A549 (cell line): Measurements from ENCODE around the gene CLHC1. TPM values are rescaled to one million over a fixed set of nuclear protein-coding genes. Genes with fewer than 3 reads are reported as not detected.

ENCODE experiments used
- ATAC-seq, 2 experiments: fragments of 200-7000 bp in 1 of 2; fragments of >200 bp in 1 of 2; cut with Nextera tagmentation in 1 of 2; cut with Tn5 transposase in 1 of 2; 3 replicates each; pipeline versions ENCODE4 v1.8.0 to v1.9.1; 2018 to 2020; ENCODE audit warnings: mild to moderate bottlenecking in 1 of 2, moderate library complexity in 1 of 2
- CTCF ChIA-PET: fragments of 300-600 bp; sonication (Branson Sonifier 250); formaldehyde crosslinking; extraction: SDS; loops from one replicate; lab custom pipeline; 2021; ENCODE audit warnings: antibody characterized with exemption, inconsistent platforms; lab: Yijun Ruan, JAX
- POLR2A ChIA-PET: fragments of 350-600 bp; formaldehyde crosslinking; extraction: SDS; loops from one replicate; lab custom pipeline; 2021; ENCODE audit warnings: antibody characterized with exemption, inconsistent platforms; lab: Yijun Ruan, JAX
- DNase-seq, 2 experiments: peaks; one replicate each; pipeline versions ENCODE4 v3.0.0 to v3.0.0-alpha.2; 2011 to 2016; ENCODE audit warnings: low read depth in 1 of 2, low spot score in 1 of 2
- FAIRE-seq: peaks from 2 replicates; lab custom pipeline; 2011; peaks lifted over from hg19 to GRCh38; lab: Jason Lieb, UNC
- H3K27ac ChIP-seq, 2 experiments: fragments of >200 bp; sonication (Bioruptor Twin); formaldehyde crosslinking; 3 replicates each; pipeline ENCODE4 v1.5.1; 2016 to 2017
- H3K4me1 ChIP-seq: fragments of >200 bp; sonication (Bioruptor Twin); formaldehyde crosslinking; 3 replicates; pipeline ENCODE4 v1.6.1; 2016
- H3K4me2 ChIP-seq: fragments of >200 bp; sonication (Bioruptor Twin); formaldehyde crosslinking; 3 replicates; pipeline ENCODE4 v1.6.1; 2016
- H3K4me3 ChIP-seq: fragments of >200 bp; sonication (Bioruptor Twin); formaldehyde crosslinking; 3 replicates; pipeline ENCODE4 v1.5.1; 2016
- H3K9me3 ChIP-seq: fragments of >200 bp; sonication (Bioruptor Twin); formaldehyde crosslinking; 3 replicates; pipeline ENCODE4 v1.6.1; 2016
- BCL3 ChIP-seq: fragments of >200 bp; sonication (Bioruptor Twin); formaldehyde crosslinking; IDR thresholded peaks from 3 replicates; pipeline ENCODE4 v1.6.1; 2016
- CEBPB ChIP-seq, 2 experiments: fragments of >200 bp in 1 of 2; sonication (Bioruptor Twin) in 1 of 2; formaldehyde crosslinking in 1 of 2; IDR thresholded peaks; 2 replicates each; pipeline ENCODE4 v1.6.1; 2012 to 2016
- E2F6 ChIP-seq: IDR thresholded peaks from 2 replicates; pipeline ENCODE4 v1.6.1; 2012; ENCODE audit warnings: low read depth, borderline replicate concordance
- EP300 ChIP-seq, 2 experiments: fragments of >200 bp; sonication (Bioruptor Twin); formaldehyde crosslinking; IDR thresholded peaks; 2 replicates in 1 of 2; 3 replicates in 1 of 2; pipeline ENCODE4 v1.6.1; 2016 to 2017
- FOSL2 ChIP-seq, 2 experiments: fragments of 450-650 bp in 1 of 2; fragments of >200 bp in 1 of 2; sonication (Bioruptor Twin) in 1 of 2; formaldehyde crosslinking; IDR thresholded peaks; 2 replicates each; pipeline versions ENCODE4 v1.5.0 to v1.6.1; 2016 to 2020; ENCODE audit warnings: mild to moderate bottlenecking in 1 of 2, moderate library complexity in 1 of 2
- FOXS1 ChIP-seq: fragments of 250-450 bp; sonication (Bioruptor Pico); IDR thresholded peaks from 2 replicates; pipeline ENCODE4 v1.5.0; 2020; ENCODE audit warnings: mild to moderate bottlenecking, moderate library complexity
- GATA3 ChIP-seq: IDR thresholded peaks from 2 replicates; pipeline ENCODE4 v1.6.1; 2012; ENCODE audit warnings: borderline replicate concordance
- HEYL ChIP-seq: fragments of 250-450 bp; sonication (Bioruptor Pico); IDR thresholded peaks from 2 replicates; pipeline ENCODE4 v1.8.0; 2021; ENCODE audit warnings: mild to moderate bottlenecking, moderate library complexity
- HOXB5 ChIP-seq: fragments of 250-450 bp; sonication (Bioruptor Pico); IDR thresholded peaks from 2 replicates; pipeline ENCODE4 v1.5.0; 2020; ENCODE audit warnings: mild to moderate bottlenecking, moderate library complexity
- JUN ChIP-seq, 2 experiments: fragments of >200 bp; sonication (Bioruptor Twin); formaldehyde crosslinking; IDR thresholded peaks; 2 replicates in 1 of 2; 3 replicates in 1 of 2; pipeline ENCODE4 v1.6.1; 2016 to 2017
- KDM5A ChIP-seq: fragments of 200-600 bp; sonication (generic); IDR thresholded peaks from 2 replicates; pipeline ENCODE4 v1.6.1; 2016; ENCODE audit warnings: antibody characterized with exemption, mild to moderate bottlenecking
- MAFK ChIP-seq: fragments of 450-650 bp; IDR thresholded peaks from 2 replicates; pipeline ENCODE4 v1.6.1; 2014; ENCODE audit not compliant: partially characterized antibody
- MAX ChIP-seq: IDR thresholded peaks from 2 replicates; pipeline ENCODE4 v1.6.1; 2012
- MYC ChIP-seq: IDR thresholded peaks from 2 replicates; pipeline ENCODE4 v1.6.1; 2012; ENCODE audit warnings: mild to moderate bottlenecking, inconsistent platforms, low read length, improper control_type of control experiment, borderline replicate concordance
- NR3C1 ChIP-seq: fragments of >200 bp; sonication (Bioruptor Twin); formaldehyde crosslinking; IDR thresholded peaks from 3 replicates; pipeline ENCODE4 v1.6.1; 2017
- PBX3 ChIP-seq: IDR thresholded peaks from 2 replicates; pipeline ENCODE4 v1.6.1; 2012
- PHF8 ChIP-seq: fragments of 200-600 bp; sonication (generic); IDR thresholded peaks from 2 replicates; pipeline ENCODE4 v1.6.1; 2016; ENCODE audit warnings: low read depth, mild to moderate bottlenecking, antibody characterized with exemption, moderate library complexity, borderline replicate concordance
- RAD21 ChIP-seq, 2 experiments: fragments of >200 bp in 1 of 2; sonication (Bioruptor Twin) in 1 of 2; formaldehyde crosslinking in 1 of 2; IDR thresholded peaks in 1 of 2; conservative IDR thresholded peaks in 1 of 2; 2 replicates in 1 of 2; 3 replicates in 1 of 2; pipeline ENCODE4 v1.6.1; 2012 to 2018; ENCODE audit warnings: inconsistent platforms in 1 of 2
- TFCP2L1 ChIP-seq: fragments of 250-450 bp; sonication (Bioruptor Pico); IDR thresholded peaks from 2 replicates; pipeline ENCODE4 v1.5.0; 2021; ENCODE audit warnings: mild to moderate bottlenecking
- ZC3H11A ChIP-seq: fragments of 450-650 bp; IDR thresholded peaks from 2 replicates; pipeline ENCODE4 v1.6.1; 2014; ENCODE audit warnings: antibody characterized with exemption, mild to moderate bottlenecking
- WGBS: methylation state at CpG from one replicate; pipeline ENCODE4 v1.1.6; 2017; ENCODE audit errors: missing lambda C conversion rate; 5-methylcytosine and 5-hydroxymethylcytosine counted together
- polyA plus RNA-seq, 4 experiments: library from polyadenylated mRNA; depleted of rRNA in 3 of 4; stranded (reverse); fragments of >200 nt; fragmentation: RNase III in 1 of 4; extraction: RNeasy Plus Mini Kit Qiagen cat#74134 plus additional on column Dnase treatment in 1 of 4; gene quantifications; 2 replicates in 3 of 4; 3 replicates in 1 of 4; pipeline ENCODE4 v1.2.3, GENCODE V29; 2011 to 2017

CLHC1 gene
- polyA plus RNA-seq, 2 of the 4 experiments (the other 2 are of a cell fraction): 3.2 to 8.5 TPM

GRCh38 chr2:55233658-55233940, 1.5 kb upstream of the CLHC1 start:
- Histone ChIP-seq H3K4me3 (peak overlapping the region; percentile 82), H3K27ac (peak overlapping the region; percentile 85 to 89), H3K4me2 (peak overlapping the region; percentile 86), H3K4me1 (peaks cover 34% of the 10 kb centered on the region), H3K9me3 (no peaks in the 10 kb centered on the region)
- 16% methylated on average over 7 of the region's 7 CpGs for WGBS
- POLR2A ChIA-PET: no interaction called here
- TF ChIP-seq NR3C1 (no peak), CEBPB (IDR thresholded peaks at IDR 0.05) (no peak), HOXB5 (CRISPR knock-in tag) (no peak), PBX3 (no peak), GATA3 (no peak), TFCP2L1 (0 out of 2 replicates have a peak, but pooled peaks have one; percentile 15), HEYL (CRISPR knock-in tag) (no peak), RAD21 (conservative IDR thresholded peaks at IDR 0.05 in 1 of 2, IDR thresholded peaks at IDR 0.05 in 1 of 2) (no peak), EP300 (IDR thresholded peaks at IDR 0.05) (no peak)
- no peak for FAIRE-seq
- DNase-seq: no peak
- ATAC-seq: no peak
- CTCF ChIA-PET: no interaction called here

GRCh38 chr2:55232863-55233657, 967 bp upstream of the CLHC1 start:
- peak overlapping the region; percentile 85 to 89 for H3K27ac ChIP-seq
- peak in 1 of 2 experiments; percentile 19 for DNase-seq
- H3K4me3 ChIP-seq: peak overlapping the region; percentile 82
- peak overlapping the region; percentile 86 for H3K4me2 ChIP-seq
- TF ChIP-seq MAFK (no peak), FOXS1 (CRISPR knock-in tag) (no peak), JUN (IDR thresholded peaks at IDR 0.05) (peak in 1 of 2 experiments; percentile 38; a peak in 1 of 5 replicates), MAX (peak; percentile 50), ZC3H11A (no peak), HOXB5 (CRISPR knock-in tag) (no peak), FOSL2 (IDR thresholded peaks at IDR 0.05) (no peak), FOSL2 (CRISPR knock-in tag; IDR thresholded peaks at IDR 0.05) (0 out of 2 replicates have a peak, but pooled peaks have one; percentile 0), TFCP2L1 (0 out of 2 replicates have a peak, but pooled peaks have one; percentile 14), MYC (peak; percentile 65), E2F6 (peak; percentile 49; the same call in 1 of the 2 replicates), PHF8 (peak; percentile 11; the same call in 1 of the 2 replicates), KDM5A (0 out of 2 replicates have a peak, but pooled peaks have one; percentile 50), BCL3 (peak; percentile 56; the same call in 1 of the 3 replicates)
- TF ChIP-seq, all 56 proteins: peak for 9
- no peaks in the 10 kb centered on the region for H3K9me3 ChIP-seq
- peaks cover 34% of the 10 kb centered on the region for H3K4me1 ChIP-seq
- CTCF ChIA-PET: interaction anchor here (0.9 kb wide), 2 partner anchors 65 to 333 kb away, joined by 3 read pairs; no protein-coding TSS in a partner anchor
- POLR2A ChIA-PET: interaction anchor here (0.6 to 1.5 kb wide), 13 partner anchors 10 to 289 kb away, joined by 3 to 31 read pairs (median 4); partner anchors contain the start of genes CCDC88A, CFAP36, MTIF2 and RTN4
- WGBS: 1% methylated on average over 33 of the region's 33 CpGs
- FAIRE-seq (no peak), ATAC-seq (peak in 1 of 2 experiments; percentile 11; a peak in 2 of 6 replicates)
